Inflammatory macrophage treated with lipopolysaccharide for 1 hour (primary cell): Measurements from ENCODE around the gene B4GALT1.
"Not testable (repeated sequence)": the region's sequence is repeated elsewhere in the genome, so short reads cannot be mapped to it uniquely, and the experiment has no call there.

ENCODE experiments used
- DNase-seq, 2 donors: peaks; one replicate each; pipeline ENCODE4 v3.0.0-alpha.2; 2020 to 2022

The B4GALT1 gene

GRCh38 chr9:33184963-33185362, 17.8 kb upstream of the B4GALT1 start:
- no peak for DNase-seq

DNA sequence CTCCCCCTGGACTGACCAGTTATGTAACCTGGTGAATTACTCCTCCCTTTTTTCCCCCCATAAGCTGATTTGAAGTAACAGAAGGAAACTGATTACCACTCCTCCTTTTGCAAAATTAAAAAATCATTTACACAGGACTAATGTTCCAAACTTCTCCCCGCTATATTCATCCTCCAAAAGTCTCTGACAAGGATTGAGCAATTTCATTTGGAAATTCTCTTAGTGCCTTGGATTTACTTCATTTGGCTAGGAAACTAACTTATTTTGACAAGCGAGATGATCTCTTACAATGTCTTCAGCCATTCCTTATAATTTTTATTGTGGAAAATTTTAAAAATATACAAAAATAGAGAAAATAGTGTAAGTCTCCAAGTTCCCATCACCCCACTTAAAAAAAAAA, 15.4 kb upstream of the B4GALT1 start:
- DNase-seq, result no peak

- DNase-seq, result no peak
These were observed 13.5 kb upstream of the B4GALT1 start for GRCh38 chr9:33180526-33181184.

- no peak for DNase-seq
These were observed 12.0 kb upstream of the B4GALT1 start for GRCh38 chr9:33178972-33179697.

GRCh38 chr9:33177639-33178038, 10.5 kb upstream of the B4GALT1 start:
- no peak for DNase-seq

DNA sequence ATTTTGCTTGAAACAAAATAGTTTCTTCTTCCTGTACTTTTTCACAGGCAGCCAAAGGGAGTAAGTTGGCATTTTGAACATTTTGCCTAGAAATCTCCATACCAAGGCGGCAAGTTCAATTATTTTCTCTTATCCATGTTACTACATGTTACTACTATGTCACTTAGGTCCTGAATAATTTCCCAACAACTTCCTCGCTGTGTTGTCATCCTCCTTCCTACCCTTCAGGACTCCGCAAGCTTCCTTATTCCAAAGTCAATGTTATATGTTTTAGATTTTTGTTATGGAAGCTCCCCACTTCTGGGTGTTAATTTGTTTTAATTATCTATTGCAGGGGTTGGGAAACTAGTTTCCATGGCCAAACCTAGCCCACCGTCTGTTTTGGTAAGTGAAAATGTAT, 9.9 kb upstream of the B4GALT1 start:
- peak; percentile 69 to 72 for DNase-seq

DNA sequence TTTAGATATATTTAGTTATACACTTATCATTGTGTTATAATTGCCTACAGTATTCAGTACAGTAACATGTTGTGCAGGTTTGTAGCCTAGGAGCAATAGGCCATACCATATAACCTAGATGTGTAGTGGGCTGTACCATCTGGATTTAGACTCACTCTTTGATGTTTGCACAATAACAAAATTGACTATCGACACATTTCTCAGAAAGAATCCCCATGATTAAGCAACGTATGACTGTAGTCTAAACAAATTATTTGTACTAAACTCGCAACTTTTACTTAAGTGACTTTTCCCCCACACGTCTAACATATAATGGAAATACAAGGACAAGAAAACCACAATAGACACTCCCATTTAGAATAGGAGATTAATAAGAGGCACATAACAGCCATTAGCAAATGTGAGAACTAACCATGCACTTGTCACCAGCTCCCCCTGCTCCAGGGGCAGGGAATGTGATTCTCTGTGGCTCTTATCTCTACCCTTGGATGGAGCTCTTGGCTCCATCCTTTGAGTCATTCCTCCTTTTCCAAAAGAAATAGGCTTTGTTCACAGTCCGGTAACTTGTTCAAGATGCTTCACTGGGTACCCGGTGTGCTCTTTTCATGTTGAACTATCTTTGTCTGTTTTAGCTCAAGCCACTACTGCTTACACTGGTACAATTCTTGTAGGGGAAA, 8.7 kb upstream of the B4GALT1 start:
- peak; percentile 81 to 89 for DNase-seq

GRCh38 chr9:33172256-33173238, 5.4 kb upstream of the B4GALT1 start:
- DNase-seq, result peak; percentile 83 to 95

DNA sequence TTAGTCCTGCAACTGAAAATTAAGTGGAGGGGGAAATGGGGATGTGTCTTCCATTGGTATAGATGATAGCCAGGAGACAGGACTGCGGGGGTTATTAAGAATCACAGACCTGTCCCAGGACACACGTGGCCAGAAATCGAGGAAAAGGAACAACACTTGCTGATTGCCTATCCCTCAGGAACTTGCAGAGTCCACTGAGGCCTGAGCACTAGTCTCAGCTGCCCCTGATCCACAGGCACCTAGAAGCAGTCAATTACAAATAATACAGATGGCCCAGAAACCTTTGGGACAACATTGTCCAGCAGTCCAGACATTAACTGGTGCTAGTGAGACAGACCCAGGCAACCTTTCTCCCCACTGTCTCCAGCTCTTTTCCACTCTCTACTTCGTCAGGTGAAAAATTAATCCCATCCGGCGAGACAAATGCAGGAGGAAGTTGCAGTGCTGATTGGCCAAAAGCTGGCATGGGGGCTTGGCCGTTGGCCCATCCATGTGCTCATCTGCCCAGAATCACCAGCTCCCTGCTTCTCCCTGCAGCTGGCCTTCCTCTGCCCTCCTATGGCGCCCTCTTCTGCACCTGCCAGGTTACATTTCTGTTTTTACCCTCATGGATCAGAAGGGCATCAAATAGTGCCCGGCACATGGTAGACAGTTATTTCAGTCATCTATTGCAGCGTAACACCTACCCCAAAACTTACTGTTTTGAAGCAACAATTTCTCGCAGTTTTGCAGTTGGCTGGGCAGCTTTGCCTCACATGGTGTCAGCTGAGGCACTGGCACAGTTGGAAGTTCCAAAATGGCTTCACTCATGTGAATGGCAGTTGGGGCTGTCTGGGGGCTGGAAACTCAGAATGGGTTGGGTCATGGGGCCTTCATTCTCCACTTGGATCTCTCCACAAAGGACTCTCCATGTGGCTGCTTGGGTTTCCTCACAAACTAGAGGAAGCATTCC, 3.6 kb upstream of the B4GALT1 start:
- DNase-seq, result peak; percentile 89 to 97

- DNase-seq, result no peak
These were observed 1.9 kb upstream of the B4GALT1 start for GRCh38 chr9:33168941-33169544.

DNA sequence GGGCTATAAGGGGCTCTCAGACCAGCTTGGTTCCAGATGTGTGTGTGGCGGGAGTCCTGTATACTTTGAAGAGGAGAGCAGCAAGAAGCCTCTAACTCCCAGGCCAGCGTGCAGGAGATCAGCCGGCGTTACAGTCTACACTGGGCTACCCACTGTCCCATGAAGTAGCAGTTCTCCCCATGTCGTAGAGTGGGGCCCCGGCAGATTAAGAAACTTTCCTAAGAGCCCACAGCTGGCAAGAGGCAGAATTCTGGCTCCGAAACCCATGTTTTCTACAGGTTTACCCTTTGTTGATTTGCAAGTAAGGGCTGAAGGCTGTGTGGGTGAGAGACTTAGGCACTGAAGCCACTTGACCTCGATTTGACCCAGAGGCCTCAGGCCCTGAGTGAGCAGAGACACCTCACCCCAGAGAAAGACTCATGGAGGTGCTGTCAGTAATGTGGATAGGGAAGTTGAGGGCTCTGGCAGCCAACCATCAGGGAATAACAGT, 881 bp upstream of the B4GALT1 start:
- DNase-seq, result peak; percentile 75 to 84

DNA sequence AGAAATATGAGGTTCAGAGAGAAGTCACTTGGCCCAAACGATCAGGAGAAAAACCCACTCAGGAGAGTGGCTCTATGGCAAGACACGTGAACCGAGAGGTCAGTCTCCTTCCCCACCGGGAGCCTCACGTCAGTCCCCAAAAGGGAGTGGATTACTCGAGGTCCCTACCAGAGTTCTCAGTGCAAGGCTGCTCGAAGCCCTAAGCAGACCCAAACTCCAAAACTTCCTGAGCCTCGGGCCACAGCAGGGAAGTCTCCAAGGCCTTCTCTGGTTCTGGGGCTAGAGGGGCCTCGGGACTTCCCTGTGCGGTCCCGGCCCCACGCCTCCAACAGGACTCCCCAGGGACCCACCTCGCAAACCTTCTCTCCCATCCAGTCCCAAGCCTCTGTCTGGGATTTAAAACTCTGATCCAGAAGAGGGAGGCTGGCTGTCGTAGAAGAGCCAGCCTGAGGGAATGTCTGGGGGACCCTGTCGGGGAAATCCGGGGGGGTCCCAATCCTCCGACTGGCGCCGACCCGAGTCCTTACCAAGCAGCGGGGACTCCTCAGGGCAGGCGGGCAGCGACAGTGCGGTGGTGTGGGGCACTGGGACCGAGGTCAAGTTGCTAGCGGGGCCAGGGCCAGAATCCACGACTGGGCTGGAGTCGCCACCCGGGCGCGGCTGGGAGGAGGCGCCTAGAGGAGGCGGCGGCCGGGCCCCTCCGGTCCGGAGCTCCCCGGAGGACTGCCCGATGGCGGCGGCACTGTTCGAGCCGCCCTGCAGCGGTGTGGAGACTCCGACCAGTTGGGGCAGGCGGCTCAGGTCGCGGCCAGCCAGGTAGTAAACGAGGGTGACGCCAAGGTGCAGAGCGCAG, 679 bp downstream of the B4GALT1 start:
- peak in 1 of 2 donors; percentile 36 for DNase-seq

DNA sequence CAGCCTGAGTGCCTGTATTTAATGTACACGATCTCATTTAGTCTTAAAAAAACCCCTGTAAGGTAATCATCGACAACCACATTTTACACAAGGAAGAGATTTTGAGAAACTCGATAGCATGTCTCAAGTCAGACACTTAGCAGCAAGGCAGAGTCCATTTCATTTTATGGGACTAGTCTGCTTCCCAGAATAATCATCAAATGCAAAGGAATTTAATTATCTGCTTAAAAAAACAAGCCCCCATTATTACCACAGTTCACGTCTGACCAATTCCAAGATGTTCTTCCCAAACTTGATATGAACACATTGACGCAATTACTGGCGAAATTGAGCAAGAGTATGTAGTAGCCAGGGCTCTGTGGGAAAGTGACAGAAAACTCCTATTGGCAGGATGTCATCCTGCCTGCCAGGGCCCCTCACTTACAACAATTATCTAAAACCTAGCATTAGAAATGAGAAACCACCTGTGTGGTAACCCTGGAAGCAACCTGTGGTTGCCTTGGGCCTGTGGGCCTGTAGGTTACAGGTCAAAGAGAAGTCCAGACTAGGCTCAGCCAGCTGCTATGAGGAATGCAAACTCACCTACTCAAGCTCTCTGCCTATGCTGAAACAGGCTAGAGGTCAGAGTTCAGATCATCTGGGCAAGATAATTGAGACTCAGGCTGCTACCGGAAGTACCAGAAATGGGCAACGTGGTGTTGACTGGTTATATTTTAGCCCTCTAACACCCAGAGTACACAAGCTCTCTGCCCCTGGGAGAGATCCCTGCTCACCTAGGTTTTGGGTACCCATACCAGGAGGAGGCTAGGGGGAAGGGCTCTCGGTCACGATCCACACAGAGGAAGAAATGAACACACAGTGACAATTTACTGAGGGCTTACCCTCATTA, 1.6 kb downstream of the B4GALT1 start:
- DNase-seq, result peak; percentile 73 to 82

DNA sequence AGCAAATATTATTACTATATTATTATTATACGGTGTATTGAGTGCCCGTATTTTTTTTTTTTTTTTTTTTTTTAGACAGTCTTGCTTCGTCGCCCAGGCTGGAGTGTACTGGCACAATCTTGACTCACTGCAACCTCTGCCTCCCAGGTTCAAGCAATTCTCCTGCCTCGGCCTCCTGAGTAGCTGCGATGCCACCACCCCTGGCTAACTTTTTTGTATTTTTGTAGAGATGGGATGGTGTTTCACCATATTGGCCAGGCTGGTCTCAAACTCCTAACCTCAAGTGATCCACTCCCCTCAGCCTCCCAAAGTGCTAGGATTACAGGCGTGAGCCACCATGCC, 2.2 kb downstream of the B4GALT1 start:
- DNase-seq, result not testable (repeated sequence)

DNA sequence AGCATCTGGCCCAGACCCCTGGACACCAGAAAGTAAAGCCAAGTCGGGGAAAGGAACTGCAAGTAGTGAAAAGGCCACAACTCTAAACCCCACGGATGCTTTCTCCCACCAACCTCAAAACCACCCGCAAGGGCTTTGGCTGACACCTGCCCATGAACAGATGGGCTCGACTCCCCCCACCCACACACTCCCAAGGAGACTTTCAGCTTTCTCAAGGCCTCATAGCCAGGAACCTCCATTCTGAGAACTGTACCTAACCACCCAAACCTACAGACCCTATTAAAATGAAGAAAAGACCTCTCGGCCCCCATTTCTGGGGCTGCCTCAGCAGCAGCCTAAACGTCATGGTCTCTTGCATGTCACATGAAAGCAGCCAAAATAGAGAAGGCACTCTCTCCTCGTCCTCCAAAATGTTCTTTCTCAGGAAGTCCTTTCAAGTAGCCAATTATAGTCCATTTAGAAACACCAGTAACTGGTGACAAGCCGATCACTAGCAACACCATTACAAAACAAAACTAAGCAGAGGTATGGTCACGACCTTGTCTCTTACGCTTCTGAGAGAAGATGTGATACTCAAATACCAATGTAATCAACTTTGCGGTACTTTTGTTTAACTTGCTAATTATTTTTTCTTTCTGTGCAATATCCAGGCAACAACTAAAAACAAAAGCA, 2.9 kb downstream of the B4GALT1 start:
- peak in 1 of 2 donors; percentile 68 for DNase-seq

GRCh38 chr9:33163433-33164137, 3.6 kb downstream of the B4GALT1 start:
- no peak for DNase-seq

DNA sequence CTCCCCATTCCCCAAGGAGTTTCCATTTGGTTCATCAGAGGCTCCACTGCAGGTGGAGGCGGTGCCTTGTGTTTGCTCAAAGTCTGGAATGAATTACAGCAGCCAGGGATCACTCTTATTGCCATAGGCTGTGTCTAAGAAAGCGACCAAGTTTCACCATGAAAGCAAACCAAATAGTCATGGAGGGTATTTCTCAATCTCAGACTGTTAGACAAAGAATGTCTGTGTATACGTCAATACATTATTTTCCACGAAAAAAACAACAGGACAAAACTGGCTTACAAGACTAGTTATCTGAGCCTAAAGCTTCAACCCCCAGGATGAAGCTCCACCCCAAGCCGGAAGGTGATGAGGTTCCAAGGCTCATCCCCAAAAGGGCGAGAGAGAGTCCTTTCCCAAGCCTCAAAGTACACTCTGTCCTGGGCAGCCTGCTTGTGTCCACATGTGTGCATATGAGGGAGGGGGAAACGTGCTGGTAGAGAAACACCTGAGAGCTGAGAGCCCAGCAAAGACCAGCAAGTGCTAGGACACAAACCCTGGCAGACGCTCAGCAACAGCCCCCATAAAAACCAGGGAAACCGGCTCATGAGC, 4.3 kb downstream of the B4GALT1 start:
- no peak for DNase-seq
